Kidney (tissue), 14 donors: ENCODE measurements around the gene POLR2M. TPM values are rescaled to one million over a fixed set of nuclear protein-coding genes. Genes with fewer than 3 reads are reported as not detected.

ENCODE experiments used
- DNase-seq, 5 donors: peaks; one replicate each; pipeline ENCODE4 v3.0.0-alpha.2; 2013 to 2020
- FAIRE-seq: peaks from 2 replicates; lab custom pipeline; 2012; peaks lifted over from hg19 to GRCh38; lab: Jason Lieb, UNC
- H3K27ac ChIP-seq, 2 donors: one replicate each; pipeline ENCODE4 v1.7.0; 2013; ENCODE audit warnings: low read depth in 2 of 2, low read length in 2 of 2, inconsistent platforms in 1 of 2
- H3K27me3 ChIP-seq: one replicate; pipeline ENCODE4 v1.7.1; 2013; ENCODE audit warnings: low read length, inconsistent platforms; ENCODE audit not compliant: control insufficient read depth, insufficient read depth
- H3K36me3 ChIP-seq, 3 donors: one replicate each; pipeline versions ENCODE4 v1.7.0 to v1.7.1; 2013; ENCODE audit warnings: low read length in 3 of 3, control low read depth in 1 of 3, inconsistent platforms in 1 of 3; ENCODE audit not compliant: insufficient read depth in 3 of 3, control insufficient read depth in 2 of 3
- H3K4me1 ChIP-seq, 3 donors: one replicate each; pipeline versions ENCODE4 v1.7.0 to v1.7.1; 2013; ENCODE audit warnings: low read length in 3 of 3, inconsistent platforms in 1 of 3, low read depth in 1 of 3; ENCODE audit not compliant: control insufficient read depth in 2 of 3, insufficient read depth in 2 of 3
- H3K4me3 ChIP-seq, 3 donors: one replicate each; pipeline versions ENCODE4 v1.7.0 to v1.8.1; 2013; ENCODE audit warnings: low read length in 3 of 3, control low read depth in 1 of 3, inconsistent platforms in 1 of 3
- H3K9ac ChIP-seq, 3 donors: one replicate each; pipeline versions ENCODE4 v1.7.0 to v1.7.1; 2013; ENCODE audit warnings: low read length in 3 of 3, control low read depth in 1 of 3, inconsistent platforms in 1 of 3
- H3K9me3 ChIP-seq, 3 donors: one replicate each; pipeline versions ENCODE4 v1.7.0 to v1.7.1; 2013; ENCODE audit warnings: low read length in 3 of 3, control low read depth in 1 of 3, inconsistent platforms in 1 of 3; ENCODE audit not compliant: control insufficient read depth in 2 of 3, insufficient read depth in 1 of 3
- CTCF ChIP-seq: IDR thresholded peaks from 3 replicates; pipeline ENCODE4 v1.5.1; 2012; ENCODE audit warnings: mild to moderate bottlenecking, moderate library complexity, borderline replicate concordance; ENCODE audit not compliant: insufficient read depth; ENCODE audit errors: extremely low read depth
- intact Hi-C: fragments of 100-400 bp; cut with DNase I; formaldehyde crosslinking; loops from one replicate; pipeline ENCODE4 v1.11.1; 2022
- polyA plus RNA-seq: library from polyadenylated mRNA; stranded (reverse); fragments of 350-450 nt; fragmentation: Illumina TruSeq; extraction: RNeasy Lipid Tissue Mini Kit (QIAGEN cat#74804); gene quantifications from one replicate; pipeline ENCODE4 v1.2.3, GENCODE V29; 2014; ENCODE audit warnings: low read depth, low replicate concordance; ENCODE audit not compliant: insufficient read depth
- total RNA-seq: library from RNA; stranded (reverse); fragmentation: NEBNext Ultra II Directional; extraction: Animal tissue kit (Norgen Biotek cat#: 25700); gene quantifications from one replicate; pipeline ENCODE4 v1.2.1, GENCODE V29; 2021
- donor health status: control.
- donor health status: control.
- donor health status: control.
- donor health status: control.
- donor health status: control.
- donor health status: DM: yes; HTN: yes; CAD: no.
- donor health status: Normal renal cell carcinoma (clear cell type).

The POLR2M gene
- total and polyA plus RNA-seq, 2 donors from 2014 or later, result 16.5 to 77.0 TPM

GRCh38 chr15:57662091-57662744 lies 44.3 kb upstream of the POLR2M start:
- Histone ChIP-seq H3K4me3 (no peak overlapping the region), H3K9ac (no peak overlapping the region), H3K27ac (no peak overlapping the region), H3K4me1 (peaks cover 0 to 5% (median 4%) of the 10 kb centered on the region in 3 donors), H3K27me3 (no peaks in the 10 kb centered on the region), H3K9me3 (no peaks in the 10 kb centered on the region), H3K36me3 (no peaks in the 10 kb centered on the region)
- intact Hi-C loops, result no loop called here
- no peak for TF ChIP-seq CTCF
- DNase-seq (no peak), FAIRE-seq (no peak)

GRCh38 chr15:57662802-57663201 lies 43.7 kb upstream of the POLR2M start:
- H3K4me1 ChIP-seq, result peaks cover 1 to 5% (median 5%) of the 10 kb centered on the region in 3 donors
- intact Hi-C loops, result no loop called here
- H3K9ac ChIP-seq, result no peak overlapping the region
- no peaks in the 10 kb centered on the region for H3K36me3 ChIP-seq
- H3K4me3 ChIP-seq, result no peak overlapping the region
- H3K27ac ChIP-seq, result no peak overlapping the region
- no peak for TF ChIP-seq CTCF
- H3K9me3 ChIP-seq, result no peaks in the 10 kb centered on the region
- FAIRE-seq (no peak), DNase-seq (no peak)
- no peaks in the 10 kb centered on the region for H3K27me3 ChIP-seq

- FAIRE-seq (no peak), DNase-seq (no peak)
- Histone ChIP-seq H3K9ac (no peak overlapping the region), H3K4me1 (peaks cover 3 to 5% (median 5%) of the 10 kb centered on the region in 3 donors), H3K9me3 (no peaks in the 10 kb centered on the region), H3K27ac (no peak overlapping the region), H3K4me3 (no peak overlapping the region), H3K27me3 (no peaks in the 10 kb centered on the region), H3K36me3 (no peaks in the 10 kb centered on the region)
- TF ChIP-seq CTCF, result no peak
- intact Hi-C loops, result no loop called here
Measured at GRCh38 chr15:57663262-57663661, 43.3 kb upstream of the POLR2M start.
